Endometrial microvascular endothelial cells (primary cell): ENCODE measurements around the gene TCIRG1. TPM values are rescaled to one million over a fixed set of nuclear protein-coding genes. Genes with fewer than 3 reads are reported as not detected.

Experiments
- total RNA-seq: library from RNA; depleted of rRNA; stranded (reverse); fragments of >200 nt; gene quantifications from one replicate; pipeline ENCODE4 v1.2.3, GENCODE V29; 2015; ENCODE audit errors: inconsistent ontology term

The TCIRG1 gene
- total RNA-seq, 1 donor from 2014 or later: 104 TPM

Other genes with a start within 250 kb of the TCIRG1 start
- 11.9 TPM for gene UNC93B1, start 34.9 kb upstream of the TCIRG1 start, total RNA-seq
- gene ALDH3B1, start 28.7 kb upstream of the TCIRG1 start, total RNA-seq: 0.09 TPM
- 204 TPM for gene NDUFS8, start 8.3 kb upstream of the TCIRG1 start, total RNA-seq
- 22.2 TPM for gene CHKA, start 82.4 kb downstream of the TCIRG1 start, total RNA-seq
- 10.8 TPM for gene KMT5B, start 174.3 kb downstream of the TCIRG1 start, total RNA-seq
- gene C11orf24, start 232.9 kb downstream of the TCIRG1 start, total RNA-seq: 38.4 TPM